Liver (tissue), 3 donors: ENCODE results near the gene ANKS1A.

Source experiments
- EGR1 ChIP-seq, 2 donors: IDR thresholded peaks; 2 replicates each; pipeline ENCODE4 v1.6.1; 2016 to 2018; ENCODE audit warnings: antibody characterized with exemption in 2 of 2, low read depth in 2 of 2
- GABPA ChIP-seq, 2 donors: IDR thresholded peaks in 1 of 2; conservative IDR thresholded peaks in 1 of 2; 2 replicates each; pipeline ENCODE4 v1.6.1; 2016; ENCODE audit warnings: antibody characterized with exemption in 2 of 2, mild to moderate bottlenecking in 1 of 2, moderate library complexity in 1 of 2
- HNF4G ChIP-seq: IDR thresholded peaks from 2 replicates; pipeline ENCODE4 v1.6.1; 2016; ENCODE audit warnings: antibody characterized with exemption
- JUND ChIP-seq, 2 donors: IDR thresholded peaks; 2 replicates each; pipeline ENCODE4 v1.6.1; 2016; ENCODE audit warnings: antibody characterized with exemption in 2 of 2
- RAD21 ChIP-seq, 2 donors: IDR thresholded peaks; 2 replicates each; pipeline ENCODE4 v1.6.1; 2016; ENCODE audit warnings: antibody characterized with exemption in 2 of 2, mild to moderate bottlenecking in 2 of 2
- TAF1 ChIP-seq: conservative IDR thresholded peaks from 2 replicates; pipeline ENCODE4 v1.6.1; 2016; ENCODE audit warnings: antibody characterized with exemption, mild to moderate bottlenecking
- YY1 ChIP-seq: IDR thresholded peaks from 2 replicates; pipeline ENCODE4 v1.6.1; 2016; ENCODE audit warnings: antibody characterized with exemption, mild to moderate bottlenecking
- TF ChIP-seq, protein P1 (sequence below): fragments of 150-350 bp; IDR thresholded peaks from 2 replicates; pipeline ENCODE4 v1.5.1; 2017; ENCODE audit warnings: improper control_type of control experiment, low read depth, low read length; ENCODE audit not compliant: missing input control
- TF ChIP-seq, protein P2 (sequence below): IDR thresholded peaks from 2 replicates; pipeline ENCODE4 v1.6.1; 2016; ENCODE audit warnings: antibody characterized with exemption, mild to moderate bottlenecking
- donor health status: healthy.
- donor health status: healthy.

DNA sequence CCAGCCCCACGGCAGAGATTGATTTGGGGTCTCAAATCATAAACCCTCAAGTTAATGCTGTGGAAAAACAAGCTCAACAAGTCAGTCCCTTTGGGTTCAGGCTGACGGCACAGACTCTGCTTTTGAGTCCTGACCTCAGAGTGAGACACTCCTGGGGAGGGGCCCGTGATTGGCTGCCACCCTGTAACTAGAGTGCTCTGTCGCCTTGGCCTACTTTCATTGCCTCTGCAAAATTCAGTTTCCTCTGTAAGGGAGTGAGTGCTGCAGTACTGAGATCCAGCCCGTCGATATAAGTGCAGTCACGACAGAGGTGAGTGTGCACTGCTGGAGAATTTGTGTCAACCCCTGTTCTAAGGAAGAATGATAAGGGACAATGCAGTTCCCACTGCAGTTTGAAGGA lies 105.6 kb downstream of the ANKS1A start:
- TF ChIP-seq, protein P1, sequence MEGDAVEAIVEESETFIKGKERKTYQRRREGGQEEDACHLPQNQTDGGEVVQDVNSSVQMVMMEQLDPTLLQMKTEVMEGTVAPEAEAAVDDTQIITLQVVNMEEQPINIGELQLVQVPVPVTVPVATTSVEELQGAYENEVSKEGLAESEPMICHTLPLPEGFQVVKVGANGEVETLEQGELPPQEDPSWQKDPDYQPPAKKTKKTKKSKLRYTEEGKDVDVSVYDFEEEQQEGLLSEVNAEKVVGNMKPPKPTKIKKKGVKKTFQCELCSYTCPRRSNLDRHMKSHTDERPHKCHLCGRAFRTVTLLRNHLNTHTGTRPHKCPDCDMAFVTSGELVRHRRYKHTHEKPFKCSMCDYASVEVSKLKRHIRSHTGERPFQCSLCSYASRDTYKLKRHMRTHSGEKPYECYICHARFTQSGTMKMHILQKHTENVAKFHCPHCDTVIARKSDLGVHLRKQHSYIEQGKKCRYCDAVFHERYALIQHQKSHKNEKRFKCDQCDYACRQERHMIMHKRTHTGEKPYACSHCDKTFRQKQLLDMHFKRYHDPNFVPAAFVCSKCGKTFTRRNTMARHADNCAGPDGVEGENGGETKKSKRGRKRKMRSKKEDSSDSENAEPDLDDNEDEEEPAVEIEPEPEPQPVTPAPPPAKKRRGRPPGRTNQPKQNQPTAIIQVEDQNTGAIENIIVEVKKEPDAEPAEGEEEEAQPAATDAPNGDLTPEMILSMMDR: no peak
- TF ChIP-seq TAF1 (no peak), GABPA (IDR thresholded peaks at IDR 0.05 in 1 of 2, conservative IDR thresholded peaks at IDR 0.05 in 1 of 2) (no peak), JUND (IDR thresholded peaks at IDR 0.05) (no peak), RAD21 (IDR thresholded peaks at IDR 0.05) (no peak), YY1 (no peak), HNF4G (no peak), EGR1 (IDR thresholded peaks at IDR 0.05; ENCODE audit: low read depth in 2 of 2) (no peak)
- TF ChIP-seq, protein P2, sequence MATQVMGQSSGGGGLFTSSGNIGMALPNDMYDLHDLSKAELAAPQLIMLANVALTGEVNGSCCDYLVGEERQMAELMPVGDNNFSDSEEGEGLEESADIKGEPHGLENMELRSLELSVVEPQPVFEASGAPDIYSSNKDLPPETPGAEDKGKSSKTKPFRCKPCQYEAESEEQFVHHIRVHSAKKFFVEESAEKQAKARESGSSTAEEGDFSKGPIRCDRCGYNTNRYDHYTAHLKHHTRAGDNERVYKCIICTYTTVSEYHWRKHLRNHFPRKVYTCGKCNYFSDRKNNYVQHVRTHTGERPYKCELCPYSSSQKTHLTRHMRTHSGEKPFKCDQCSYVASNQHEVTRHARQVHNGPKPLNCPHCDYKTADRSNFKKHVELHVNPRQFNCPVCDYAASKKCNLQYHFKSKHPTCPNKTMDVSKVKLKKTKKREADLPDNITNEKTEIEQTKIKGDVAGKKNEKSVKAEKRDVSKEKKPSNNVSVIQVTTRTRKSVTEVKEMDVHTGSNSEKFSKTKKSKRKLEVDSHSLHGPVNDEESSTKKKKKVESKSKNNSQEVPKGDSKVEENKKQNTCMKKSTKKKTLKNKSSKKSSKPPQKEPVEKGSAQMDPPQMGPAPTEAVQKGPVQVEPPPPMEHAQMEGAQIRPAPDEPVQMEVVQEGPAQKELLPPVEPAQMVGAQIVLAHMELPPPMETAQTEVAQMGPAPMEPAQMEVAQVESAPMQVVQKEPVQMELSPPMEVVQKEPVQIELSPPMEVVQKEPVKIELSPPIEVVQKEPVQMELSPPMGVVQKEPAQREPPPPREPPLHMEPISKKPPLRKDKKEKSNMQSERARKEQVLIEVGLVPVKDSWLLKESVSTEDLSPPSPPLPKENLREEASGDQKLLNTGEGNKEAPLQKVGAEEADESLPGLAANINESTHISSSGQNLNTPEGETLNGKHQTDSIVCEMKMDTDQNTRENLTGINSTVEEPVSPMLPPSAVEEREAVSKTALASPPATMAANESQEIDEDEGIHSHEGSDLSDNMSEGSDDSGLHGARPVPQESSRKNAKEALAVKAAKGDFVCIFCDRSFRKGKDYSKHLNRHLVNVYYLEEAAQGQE: no peak
